ENCODE results near the gene KCNG4.

- TF ChIP-seq CTCF (conservative IDR thresholded peaks at IDR 0.05 in 1 of 2, IDR thresholded peaks at IDR 0.05 in 1 of 2; ENCODE audit: low read depth in 1 of 2, low read length in 2 of 2) (no peak), EZH2 (IDR thresholded peaks at IDR 0.05; ENCODE audit: low read length, missing control alignments) (no peak)
These were observed 45.8 kb downstream of the KCNG4 start for GRCh38 chr16:84194018-84194417.

All from fibroblast of lung (primary cell).